Mesendoderm (in vitro differentiated cells): ENCODE data around the gene CAST.

Source experiments
- DNase-seq: peaks from one replicate; pipeline ENCODE4 v3.0.0; 2013
- H2AK5ac ChIP-seq: 2 replicates; pipeline ENCODE4 v1.6.1; 2013; ENCODE audit warnings: low read length, inconsistent platforms
- H2BK120ac ChIP-seq: 2 replicates; pipeline ENCODE4 v1.6.1; 2013; ENCODE audit warnings: low read depth, mild to moderate bottlenecking, low read length, moderate library complexity, mixed read lengths
- H2BK15ac ChIP-seq: replicated peaks from 2 replicates; pipeline ENCODE4 v1.6.1; 2013; ENCODE audit warnings: low read depth, mild to moderate bottlenecking, moderate library complexity
- H2BK5ac ChIP-seq: 2 replicates; pipeline ENCODE4 v1.6.1; 2013; ENCODE audit warnings: low read length, inconsistent platforms
- H3K18ac ChIP-seq: 2 replicates; pipeline ENCODE4 v1.6.1; 2013; ENCODE audit warnings: mild to moderate bottlenecking, low read length, mixed read lengths
- H3K23ac ChIP-seq: one replicate; pipeline ENCODE4 v1.6.1; 2013; ENCODE audit warnings: low read length
- H3K27ac ChIP-seq: 2 replicates; pipeline ENCODE4 v1.5.1; 2013; ENCODE audit warnings: low read depth, mild to moderate bottlenecking, inconsistent platforms, low read length, moderate library complexity
- H3K27me3 ChIP-seq: 2 replicates; pipeline ENCODE4 v1.6.1; 2013; ENCODE audit warnings: low read length, control low read depth, mild to moderate bottlenecking, inconsistent platforms; ENCODE audit not compliant: insufficient read depth, poor library complexity
- H3K36me3 ChIP-seq: 2 replicates; pipeline ENCODE4 v1.6.1; 2013; ENCODE audit warnings: low read length, inconsistent platforms; ENCODE audit not compliant: control insufficient read depth, insufficient read depth
- H3K4ac ChIP-seq: one replicate; pipeline ENCODE4 v1.6.1; 2013; ENCODE audit warnings: low read depth, mild to moderate bottlenecking, low read length, moderate library complexity
- H3K4me1 ChIP-seq: 2 replicates; pipeline ENCODE4 v1.6.1; 2013; ENCODE audit warnings: low read depth, low read length, inconsistent platforms; ENCODE audit not compliant: control insufficient read depth
- H3K4me2 ChIP-seq: 2 replicates; pipeline ENCODE4 v1.6.1; 2013; ENCODE audit warnings: low read length
- H3K4me3 ChIP-seq: 2 replicates; pipeline ENCODE4 v1.5.1; 2013; ENCODE audit warnings: mild to moderate bottlenecking, low read length
- H3K56ac ChIP-seq: one replicate; pipeline ENCODE4 v1.6.1; 2013; ENCODE audit warnings: low read length
- H3K79me1 ChIP-seq: 2 replicates; pipeline ENCODE4 v1.6.1; 2013; ENCODE audit warnings: low read length, inconsistent platforms
- H3K79me2 ChIP-seq: 2 replicates; pipeline ENCODE4 v1.6.1; 2013; ENCODE audit warnings: mild to moderate bottlenecking, low read length; ENCODE audit not compliant: control insufficient read depth, insufficient read depth
- H3K9ac ChIP-seq: 2 replicates; pipeline ENCODE4 v1.6.1; 2013; ENCODE audit warnings: low read length, inconsistent platforms
- H4K5ac ChIP-seq: one replicate; pipeline ENCODE4 v1.6.1; 2013; ENCODE audit warnings: low read length
- H4K8ac ChIP-seq: one replicate; pipeline ENCODE4 v1.6.1; 2013; ENCODE audit warnings: low read depth, mild to moderate bottlenecking, control low read depth, low read length, moderate library complexity
- WGBS: extraction: QIAGEN DNeasy Blood & Tissue Kit; methylation state at CpG from one replicate; pipeline ENCODE4 v1.1.7; 2013; ENCODE audit warnings: low lambda C conversion rate, missing lambda C conversion rate; ENCODE audit not compliant: insufficient coverage; ENCODE audit errors: extremely low coverage; 5-methylcytosine and 5-hydroxymethylcytosine counted together

CAST gene

GRCh38 chr5:96712100-96712746 lies 50.0 kb downstream of the CAST start:
- H3K27ac ChIP-seq: no peak overlapping the region
- H3K27me3 ChIP-seq: no peaks in the 10 kb centered on the region
- H4K8ac ChIP-seq: no peak overlapping the region
- no peak overlapping the region for H3K4me3 ChIP-seq
- no peak overlapping the region for H2BK5ac ChIP-seq
- H3K18ac ChIP-seq: no peak overlapping the region
- DNase-seq: no peak
- no peak overlapping the region for H2AK5ac ChIP-seq
- WGBS: no CpG with 5 or more reads among the region's 2 CpGs
- no peaks in the 10 kb centered on the region for H3K36me3 ChIP-seq
- H3K23ac ChIP-seq: no peak overlapping the region
- H4K5ac ChIP-seq: no peak overlapping the region
- no peak overlapping the region for H2BK15ac ChIP-seq
- no peaks in the 10 kb centered on the region for H3K79me2 ChIP-seq
- H3K9ac ChIP-seq: no peak overlapping the region
- H3K79me1 ChIP-seq: no peaks in the 10 kb centered on the region
- H3K56ac ChIP-seq: no peak overlapping the region
- H3K4me2 ChIP-seq: no peak overlapping the region
- peaks cover 10% of the 10 kb centered on the region for H3K4me1 ChIP-seq
- no peak overlapping the region for H2BK120ac ChIP-seq
- H3K4ac ChIP-seq: no peak overlapping the region

- Histone ChIP-seq H4K8ac (no peak overlapping the region), H3K27me3 (no peaks in the 10 kb centered on the region), H3K4me1 (peaks cover 15% of the 10 kb centered on the region), H3K27ac (no peak overlapping the region), H2BK15ac (no peak overlapping the region), H4K5ac (no peak overlapping the region), H2BK120ac (no peak overlapping the region), H3K56ac (no peak overlapping the region), H2BK5ac (no peak overlapping the region), H3K79me1 (no peaks in the 10 kb centered on the region), H3K79me2 (no peaks in the 10 kb centered on the region), H3K4ac (no peak overlapping the region), H3K4me2 (no peak overlapping the region), H3K18ac (no peak overlapping the region), H3K4me3 (no peak overlapping the region), H3K23ac (no peak overlapping the region), H3K9ac (no peak overlapping the region), H3K36me3 (no peaks in the 10 kb centered on the region), H2AK5ac (no peak overlapping the region)
- DNase-seq: no peak
Measured at GRCh38 chr5:96714450-96714849, 52.3 kb downstream of the CAST start.

GRCh38 chr5:96714951-96715451 lies 52.8 kb downstream of the CAST start:
- DNase-seq: peak; percentile 95

GRCh38 chr5:96716007-96716406 lies 53.8 kb downstream of the CAST start:
- no peak overlapping the region for H3K27ac ChIP-seq
- WGBS: no CpG with 5 or more reads among the region's 5 CpGs

More at GRCh38 chr5:96714951-96715451, 52.8 kb downstream of the CAST start:
- H3K27me3 ChIP-seq: no peaks in the 10 kb centered on the region
- no CpG with 5 or more reads among the region's 2 CpGs for WGBS
- H2BK120ac ChIP-seq: no peak overlapping the region
- no peak overlapping the region for H2BK5ac ChIP-seq
- H3K4ac ChIP-seq: no peak overlapping the region
- H3K36me3 ChIP-seq: no peaks in the 10 kb centered on the region
- no peak overlapping the region for H3K4me2 ChIP-seq
- peaks cover 15% of the 10 kb centered on the region for H3K4me1 ChIP-seq
- H3K9ac ChIP-seq: no peak overlapping the region
- H4K8ac ChIP-seq: no peak overlapping the region
- no peaks in the 10 kb centered on the region for H3K79me2 ChIP-seq
- H3K18ac ChIP-seq: no peak overlapping the region
- H3K56ac ChIP-seq: no peak overlapping the region
- H3K27ac ChIP-seq: no peak overlapping the region
- H3K79me1 ChIP-seq: no peaks in the 10 kb centered on the region
- no peak overlapping the region for H2BK15ac ChIP-seq
- H2AK5ac ChIP-seq: no peak overlapping the region
- no peak overlapping the region for H3K23ac ChIP-seq
- no peak overlapping the region for H3K4me3 ChIP-seq
- H4K5ac ChIP-seq: no peak overlapping the region

GRCh38 chr5:96716716-96717115 lies 54.5 kb downstream of the CAST start:
- Histone ChIP-seq H3K56ac (no peak overlapping the region), H4K8ac (no peak overlapping the region), H3K27ac (no peak overlapping the region), H3K4ac (no peak overlapping the region), H3K9ac (no peak overlapping the region), H3K4me3 (no peak overlapping the region), H4K5ac (no peak overlapping the region), H2AK5ac (no peak overlapping the region), H2BK120ac (no peak overlapping the region), H2BK5ac (no peak overlapping the region), H3K36me3 (no peaks in the 10 kb centered on the region), H3K79me1 (no peaks in the 10 kb centered on the region), H2BK15ac (no peak overlapping the region), H3K18ac (no peak overlapping the region), H3K27me3 (no peaks in the 10 kb centered on the region), H3K4me1 (peaks cover 15% of the 10 kb centered on the region), H3K23ac (no peak overlapping the region), H3K4me2 (no peak overlapping the region), H3K79me2 (no peaks in the 10 kb centered on the region)
- DNase-seq: peak; percentile 83
- WGBS: no CpG with 5 or more reads among the region's 2 CpGs

More at GRCh38 chr5:96716007-96716406, 53.8 kb downstream of the CAST start:
- H3K4me3 ChIP-seq: no peak overlapping the region
- H2BK120ac ChIP-seq: no peak overlapping the region
- no peak overlapping the region for H2BK5ac ChIP-seq
- H3K18ac ChIP-seq: no peak overlapping the region
- no peaks in the 10 kb centered on the region for H3K27me3 ChIP-seq
- no peak overlapping the region for H3K4me2 ChIP-seq
- no peaks in the 10 kb centered on the region for H3K79me1 ChIP-seq
- H3K4ac ChIP-seq: no peak overlapping the region
- no peak overlapping the region for H4K5ac ChIP-seq
- no peak overlapping the region for H3K23ac ChIP-seq
- H3K36me3 ChIP-seq: no peaks in the 10 kb centered on the region
- H3K56ac ChIP-seq: no peak overlapping the region
- peaks cover 15% of the 10 kb centered on the region for H3K4me1 ChIP-seq
- DNase-seq: no peak
- H2BK15ac ChIP-seq: no peak overlapping the region
- H2AK5ac ChIP-seq: no peak overlapping the region
- no peak overlapping the region for H3K9ac ChIP-seq
- no peak overlapping the region for H4K8ac ChIP-seq
- no peaks in the 10 kb centered on the region for H3K79me2 ChIP-seq

DNA sequence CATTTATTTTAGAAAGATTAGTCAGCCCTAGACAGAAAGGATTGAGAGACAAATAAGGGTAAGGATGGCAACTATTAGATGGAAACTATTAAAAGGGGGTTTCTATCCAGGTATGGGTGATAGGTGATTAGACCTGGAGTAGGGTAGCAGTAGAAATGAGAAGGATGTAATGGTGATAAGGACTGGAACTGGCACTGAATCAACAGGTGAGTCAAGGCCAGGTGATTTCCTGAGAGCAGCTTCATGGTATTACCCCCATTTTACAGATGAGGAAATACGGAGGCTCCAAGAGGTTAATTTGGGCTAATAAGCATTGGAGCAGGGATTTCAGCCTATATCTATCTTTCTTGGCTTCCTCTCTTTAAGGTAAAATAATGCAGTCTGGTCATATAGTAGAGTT lies 55.7 kb downstream of the CAST start:
- H3K27me3 ChIP-seq: no peaks in the 10 kb centered on the region
- H3K36me3 ChIP-seq: no peaks in the 10 kb centered on the region
- no peak overlapping the region for H2BK5ac ChIP-seq
- no peak overlapping the region for H2AK5ac ChIP-seq
- no peak overlapping the region for H2BK15ac ChIP-seq
- H3K4me3 ChIP-seq: no peak overlapping the region
- H3K4me2 ChIP-seq: no peak overlapping the region
- H4K5ac ChIP-seq: no peak overlapping the region
- H2BK120ac ChIP-seq: no peak overlapping the region
- no peak overlapping the region for H3K4ac ChIP-seq
- H3K18ac ChIP-seq: no peak overlapping the region
- H3K79me2 ChIP-seq: no peaks in the 10 kb centered on the region
- H3K23ac ChIP-seq: no peak overlapping the region
- H3K79me1 ChIP-seq: no peaks in the 10 kb centered on the region
- H3K56ac ChIP-seq: no peak overlapping the region
- no peak overlapping the region for H3K27ac ChIP-seq
- no CpG with 5 or more reads among the region's 1 CpG for WGBS
- H4K8ac ChIP-seq: no peak overlapping the region
- H3K9ac ChIP-seq: no peak overlapping the region
- H3K4me1 ChIP-seq: peaks cover 17% of the 10 kb centered on the region
- DNase-seq: no peak
